ENCODE data around the gene DMBT1.

- TF ChIP-seq, protein P1, sequence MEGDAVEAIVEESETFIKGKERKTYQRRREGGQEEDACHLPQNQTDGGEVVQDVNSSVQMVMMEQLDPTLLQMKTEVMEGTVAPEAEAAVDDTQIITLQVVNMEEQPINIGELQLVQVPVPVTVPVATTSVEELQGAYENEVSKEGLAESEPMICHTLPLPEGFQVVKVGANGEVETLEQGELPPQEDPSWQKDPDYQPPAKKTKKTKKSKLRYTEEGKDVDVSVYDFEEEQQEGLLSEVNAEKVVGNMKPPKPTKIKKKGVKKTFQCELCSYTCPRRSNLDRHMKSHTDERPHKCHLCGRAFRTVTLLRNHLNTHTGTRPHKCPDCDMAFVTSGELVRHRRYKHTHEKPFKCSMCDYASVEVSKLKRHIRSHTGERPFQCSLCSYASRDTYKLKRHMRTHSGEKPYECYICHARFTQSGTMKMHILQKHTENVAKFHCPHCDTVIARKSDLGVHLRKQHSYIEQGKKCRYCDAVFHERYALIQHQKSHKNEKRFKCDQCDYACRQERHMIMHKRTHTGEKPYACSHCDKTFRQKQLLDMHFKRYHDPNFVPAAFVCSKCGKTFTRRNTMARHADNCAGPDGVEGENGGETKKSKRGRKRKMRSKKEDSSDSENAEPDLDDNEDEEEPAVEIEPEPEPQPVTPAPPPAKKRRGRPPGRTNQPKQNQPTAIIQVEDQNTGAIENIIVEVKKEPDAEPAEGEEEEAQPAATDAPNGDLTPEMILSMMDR (IDR thresholded peaks at IDR 0.05; ENCODE audit: insufficient read depth, low read depth, low read length) = no peak
- no peak for TF ChIP-seq EZH2 (IDR thresholded peaks at IDR 0.05; ENCODE audit: insufficient read depth, low read length)
Measured at GRCh38 chr10:122590153-122590552, 29.6 kb downstream of the DMBT1 start.
